ENCODE data around the gene GPR65. TPM values are rescaled to one million over a fixed set of nuclear protein-coding genes. Genes with fewer than 3 reads are reported as not detected.

Gene GPR65
- total RNA-seq, 2 donors from 2014 or later, result 0.57 to 0.73 TPM

- Histone ChIP-seq H3K9me3 (no peaks in the 10 kb centered on the region), H3K4me3 (no peak overlapping the region), H3K27ac (no peak overlapping the region), H3K36me3 (no peaks in the 10 kb centered on the region), H3K27me3 (replicated peaks; ENCODE audit: insufficient read depth) (no peaks in the 10 kb centered on the region), H3K4me1 (replicated peaks) (no peaks in the 10 kb centered on the region)
- TF ChIP-seq POLR2AphosphoS5 (IDR thresholded peaks at IDR 0.05) (no peak), POLR2A (IDR thresholded peaks at IDR 0.05) (no peak)
- WGBS, result 61% methylated on average over 2 of the region's 2 CpGs
- no peak for DNase-seq (ENCODE audit: low spot score)
- intact Hi-C loops (cut with DNase I), result no loop called here
These were observed 29.1 kb downstream of the GPR65 start for GRCh38 chr14:88034076-88034475.

GRCh38 chr14:88036422-88036821, 31.5 kb downstream of the GPR65 start:
- Histone ChIP-seq H3K9me3 (no peaks in the 10 kb centered on the region), H3K4me3 (no peak overlapping the region), H3K36me3 (no peaks in the 10 kb centered on the region), H3K27ac (no peak overlapping the region), H3K27me3 (replicated peaks; ENCODE audit: insufficient read depth) (no peaks in the 10 kb centered on the region), H3K4me1 (replicated peaks) (no peaks in the 10 kb centered on the region)
- TF ChIP-seq POLR2AphosphoS5 (IDR thresholded peaks at IDR 0.05), result no peak
- TF ChIP-seq POLR2A (IDR thresholded peaks at IDR 0.05), result no peak
- intact Hi-C loops (cut with DNase I), result no loop called here
- no peak for DNase-seq (ENCODE audit: low spot score)
- 81% methylated on average over 2 of the region's 2 CpGs for WGBS

- WGBS, result 89% methylated on average over 1 of the region's 1 CpG
- H3K27me3 ChIP-seq (replicated peaks; ENCODE audit: insufficient read depth), result no peaks in the 10 kb centered on the region
- TF ChIP-seq CTCF (IDR thresholded peaks at IDR 0.05) (no peak), POLR2AphosphoS5 (IDR thresholded peaks at IDR 0.05) (no peak), POLR2A (IDR thresholded peaks at IDR 0.05) (no peak)
- no peaks in the 10 kb centered on the region for H3K4me1 ChIP-seq (replicated peaks)
- no peak for DNase-seq (ENCODE audit: low spot score)
- H3K27ac ChIP-seq, result no peak overlapping the region
- H3K9me3 ChIP-seq, result no peaks in the 10 kb centered on the region
- no peak overlapping the region for H3K4me3 ChIP-seq
- intact Hi-C loops (cut with DNase I), result no loop called here
- H3K36me3 ChIP-seq, result no peaks in the 10 kb centered on the region
These were observed 32.4 kb downstream of the GPR65 start for GRCh38 chr14:88037325-88037724.

DNA sequence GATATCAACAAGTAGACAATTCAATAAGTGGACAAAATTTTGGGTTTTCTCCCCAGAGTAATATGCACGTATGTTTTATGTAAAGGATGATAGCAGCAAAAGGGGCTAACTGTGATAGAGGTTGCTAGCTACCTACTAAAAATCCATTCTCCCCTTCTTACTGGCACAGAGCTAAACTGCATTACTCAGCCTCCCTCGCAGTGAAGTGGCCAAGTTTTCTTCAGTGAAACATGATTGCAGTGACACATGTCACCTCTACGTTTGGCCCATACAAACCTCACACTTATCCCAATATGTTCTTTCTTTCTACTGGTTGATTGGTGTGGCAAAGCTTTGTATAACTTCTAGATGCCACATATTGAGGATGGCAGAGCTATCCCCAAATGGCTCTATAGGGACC, 34.3 kb downstream of the GPR65 start:
- 81% methylated on average over 3 of the region's 3 CpGs for WGBS
- Histone ChIP-seq H3K27me3 (replicated peaks; ENCODE audit: insufficient read depth) (no peaks in the 10 kb centered on the region), H3K4me3 (no peak overlapping the region), H3K9me3 (no peaks in the 10 kb centered on the region), H3K4me1 (replicated peaks) (no peaks in the 10 kb centered on the region), H3K36me3 (no peaks in the 10 kb centered on the region), H3K27ac (no peak overlapping the region)
- no peak for DNase-seq (ENCODE audit: low spot score)
- TF ChIP-seq POLR2A (IDR thresholded peaks at IDR 0.05) (no peak), CTCF (IDR thresholded peaks at IDR 0.05) (no peak), POLR2AphosphoS5 (IDR thresholded peaks at IDR 0.05) (no peak)
- intact Hi-C loops (cut with DNase I), result no loop called here

DNA sequence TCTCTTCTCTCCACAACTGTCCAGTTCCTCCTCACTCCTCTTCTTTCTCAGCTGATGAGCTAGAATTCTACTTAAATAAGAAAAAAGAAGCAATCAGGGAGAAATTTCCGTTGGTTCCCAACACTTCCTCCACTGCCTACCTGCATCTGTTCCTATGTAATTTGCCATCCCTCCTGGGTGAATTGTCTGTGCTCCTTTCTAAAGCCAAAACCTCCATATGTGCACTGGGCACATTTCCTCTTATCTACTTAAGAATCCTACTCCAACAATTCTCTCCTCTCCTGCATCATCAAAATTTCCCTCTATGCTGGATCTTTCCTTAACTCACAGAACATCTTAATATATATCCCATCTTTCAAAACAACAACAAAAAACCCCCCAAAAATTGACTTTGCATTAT, 35.2 kb downstream of the GPR65 start:
- 86% methylated on average over 1 of the region's 1 CpG for WGBS
- Histone ChIP-seq H3K27ac (no peak overlapping the region), H3K36me3 (no peaks in the 10 kb centered on the region), H3K4me1 (replicated peaks) (no peaks in the 10 kb centered on the region), H3K9me3 (no peaks in the 10 kb centered on the region), H3K4me3 (no peak overlapping the region), H3K27me3 (replicated peaks; ENCODE audit: insufficient read depth) (no peaks in the 10 kb centered on the region)
- intact Hi-C loops (cut with DNase I), result no loop called here
- no peak for DNase-seq (ENCODE audit: low spot score)
- TF ChIP-seq POLR2AphosphoS5 (IDR thresholded peaks at IDR 0.05) (no peak), POLR2A (IDR thresholded peaks at IDR 0.05) (no peak), CTCF (IDR thresholded peaks at IDR 0.05) (no peak)

DNA sequence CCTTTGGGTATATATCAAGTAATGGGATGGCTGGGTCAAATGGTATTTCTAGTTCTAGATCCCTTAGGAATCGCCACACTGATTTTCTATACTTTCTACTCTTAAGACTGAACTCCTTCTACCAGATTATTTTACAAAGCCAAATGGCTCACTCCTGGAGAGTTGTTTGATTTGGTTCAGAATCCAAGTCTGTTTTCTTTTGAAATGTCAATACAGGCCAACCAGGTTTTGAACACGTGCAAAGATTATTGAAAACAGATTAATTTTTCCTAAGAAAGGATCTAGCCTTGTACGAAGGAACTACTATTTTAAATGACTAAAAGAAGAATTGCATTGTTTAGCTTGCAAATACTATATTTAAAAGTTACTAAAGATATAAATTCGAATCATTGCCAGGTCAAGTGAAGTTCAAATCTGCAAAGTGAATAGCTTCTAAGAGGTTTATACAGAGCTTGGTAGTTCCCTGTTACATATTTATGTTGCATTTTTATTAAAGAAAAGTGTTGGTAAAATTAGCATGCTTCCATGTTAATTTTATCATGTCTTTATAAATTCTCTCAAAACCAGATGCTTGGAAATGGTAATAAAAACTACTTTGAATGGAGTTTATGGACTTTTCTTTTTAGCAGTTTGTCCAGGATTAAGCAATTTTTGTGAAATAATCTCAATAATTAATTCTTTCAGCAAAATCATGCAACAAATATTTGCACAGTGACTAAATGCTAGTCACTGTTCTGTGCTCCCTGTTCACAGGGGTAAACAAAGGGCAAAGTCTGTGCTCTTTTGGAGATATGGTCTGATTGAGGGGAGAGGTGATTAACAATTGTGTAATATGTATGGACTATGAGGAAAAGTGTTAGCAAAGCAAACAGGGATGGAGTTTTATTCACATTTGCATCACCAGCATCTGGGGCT, 38.9 kb downstream of the GPR65 start:
- Histone ChIP-seq H3K9me3 (no peaks in the 10 kb centered on the region), H3K27ac (no peak overlapping the region), H3K36me3 (no peaks in the 10 kb centered on the region), H3K4me3 (no peak overlapping the region), H3K27me3 (replicated peaks; ENCODE audit: insufficient read depth) (no peaks in the 10 kb centered on the region), H3K4me1 (replicated peaks) (no peaks in the 10 kb centered on the region)
- WGBS, result 67% methylated on average over 4 of the region's 4 CpGs
- intact Hi-C loops (cut with DNase I), result no loop called here
- TF ChIP-seq POLR2A (IDR thresholded peaks at IDR 0.05) (no peak), CTCF (IDR thresholded peaks at IDR 0.05) (no peak), POLR2AphosphoS5 (IDR thresholded peaks at IDR 0.05) (no peak)
- no peak for DNase-seq (ENCODE audit: low spot score)

All from prostate gland (tissue), 2 donors.